SJCRH30 (cell line): ENCODE data around the gene AGAP3. TPM values are rescaled to one million over a fixed set of nuclear protein-coding genes. Genes with fewer than 3 reads are reported as not detected.

ENCODE experiments used
- DNase-seq, 2 experiments: peaks; one replicate each; pipeline ENCODE4 v3.0.0-alpha.2; 2015 to 2020
- H3K27ac ChIP-seq: fragments of 250-450 bp; sonication (Bioruptor Pico); 2 replicates; pipeline ENCODE4 v1.5.1; 2020; ENCODE audit warnings: mild to moderate bottlenecking, moderate library complexity
- H3K27me3 ChIP-seq: fragments of 250-450 bp; sonication (Bioruptor Pico); 2 replicates; pipeline ENCODE4 v1.5.1; 2020; ENCODE audit warnings: mild to moderate bottlenecking, moderate library complexity
- H3K36me3 ChIP-seq: fragments of 250-450 bp; sonication (Bioruptor Pico); 2 replicates; pipeline ENCODE4 v1.5.1; 2020; ENCODE audit warnings: mild to moderate bottlenecking, moderate library complexity
- H3K4me1 ChIP-seq: fragments of 250-450 bp; sonication (Bioruptor Pico); 2 replicates; pipeline ENCODE4 v1.5.1; 2020; ENCODE audit warnings: mild to moderate bottlenecking, moderate library complexity
- H3K4me3 ChIP-seq: fragments of 250-450 bp; sonication (Bioruptor Pico); 2 replicates; pipeline ENCODE4 v1.5.1; 2020; ENCODE audit warnings: mild to moderate bottlenecking, moderate library complexity
- H3K9me3 ChIP-seq: fragments of 250-450 bp; sonication (Bioruptor Pico); replicated peaks from 2 replicates; pipeline ENCODE4 v1.5.1; 2020; ENCODE audit warnings: mild to moderate bottlenecking, moderate library complexity
- total RNA-seq: library from RNA; depleted of rRNA; stranded (reverse); fragments of >200 nt; shearing (Covaris generic); gene quantifications from 2 replicates; pipeline ENCODE4 v1.2.3, GENCODE V29; 2014

The AGAP3 gene
- total RNA-seq, 1 experiment from 2014 or later: 59.7 TPM

- no peaks in the 10 kb centered on the region; the same call in 1 of the 2 replicates for H3K4me1 ChIP-seq
- no peak overlapping the region for H3K4me3 ChIP-seq
- no peak overlapping the region for H3K27ac ChIP-seq
- no peaks in the 10 kb centered on the region for H3K27me3 ChIP-seq
- H3K36me3 ChIP-seq: peaks cover 39% of the 10 kb centered on the region
- H3K9me3 ChIP-seq: no peaks in the 10 kb centered on the region
- DNase-seq: peak; percentile 78 to 90
These were observed 37.7 kb downstream of the AGAP3 start for GRCh38 chr7:151123822-151124464.

- DNase-seq: no peak
- H3K27ac ChIP-seq: no peak overlapping the region
- peaks cover 3% of the 10 kb centered on the region; the same call in 1 of the 2 replicates for H3K4me1 ChIP-seq
- no peak overlapping the region for H3K4me3 ChIP-seq
- no peaks in the 10 kb centered on the region for H3K27me3 ChIP-seq
- H3K9me3 ChIP-seq: no peaks in the 10 kb centered on the region
- peaks cover 34% of the 10 kb centered on the region for H3K36me3 ChIP-seq
These were observed 38.2 kb downstream of the AGAP3 start for GRCh38 chr7:151124481-151124880.

- no peak for DNase-seq
- no peak overlapping the region for H3K27ac ChIP-seq
- H3K4me3 ChIP-seq: no peak overlapping the region
- H3K27me3 ChIP-seq: no peaks in the 10 kb centered on the region
- no peaks in the 10 kb centered on the region for H3K9me3 ChIP-seq
- peaks cover 3% of the 10 kb centered on the region; the same call in 1 of the 2 replicates for H3K4me1 ChIP-seq
- peaks cover 37% of the 10 kb centered on the region for H3K36me3 ChIP-seq
These were observed 38.7 kb downstream of the AGAP3 start for GRCh38 chr7:151124899-151125399.

- no peak for DNase-seq
- peaks cover 3% of the 10 kb centered on the region; the same call in 1 of the 2 replicates for H3K4me1 ChIP-seq
- no peaks in the 10 kb centered on the region for H3K27me3 ChIP-seq
- peaks cover 35% of the 10 kb centered on the region for H3K36me3 ChIP-seq
- no peak overlapping the region for H3K27ac ChIP-seq
- H3K9me3 ChIP-seq: no peaks in the 10 kb centered on the region
- H3K4me3 ChIP-seq: no peak overlapping the region
These were observed 39.2 kb downstream of the AGAP3 start for GRCh38 chr7:151125470-151125845.

GRCh38 chr7:151125846-151126481 is 39.7 kb downstream of the AGAP3 start:
- peaks cover 38% of the 10 kb centered on the region for H3K36me3 ChIP-seq
- no peaks in the 10 kb centered on the region for H3K9me3 ChIP-seq
- no peak for DNase-seq
- H3K27me3 ChIP-seq: no peaks in the 10 kb centered on the region
- H3K27ac ChIP-seq: no peak overlapping the region
- H3K4me3 ChIP-seq: no peak overlapping the region
- H3K4me1 ChIP-seq: peaks cover 6% of the 10 kb centered on the region

GRCh38 chr7:151126491-151127137 is 40.3 kb downstream of the AGAP3 start:
- no peak overlapping the region for H3K27ac ChIP-seq
- H3K27me3 ChIP-seq: no peaks in the 10 kb centered on the region
- no peak overlapping the region for H3K4me3 ChIP-seq
- DNase-seq: no peak
- peaks cover 13% of the 10 kb centered on the region for H3K4me1 ChIP-seq
- peaks cover 41% of the 10 kb centered on the region for H3K36me3 ChIP-seq
- H3K9me3 ChIP-seq: no peaks in the 10 kb centered on the region

- Histone ChIP-seq H3K4me1 (peaks cover 23% of the 10 kb centered on the region), H3K9me3 (no peaks in the 10 kb centered on the region), H3K27ac (no peak overlapping the region), H3K4me3 (no peak overlapping the region), H3K27me3 (no peaks in the 10 kb centered on the region), H3K36me3 (peaks cover 44% of the 10 kb centered on the region)
- no peak for DNase-seq
These were observed 41.9 kb downstream of the AGAP3 start for GRCh38 chr7:151128144-151128543.

GRCh38 chr7:151128716-151129115 is 42.4 kb downstream of the AGAP3 start:
- Histone ChIP-seq H3K27me3 (no peaks in the 10 kb centered on the region), H3K4me1 (peaks cover 23% of the 10 kb centered on the region), H3K4me3 (no peak overlapping the region), H3K36me3 (peaks cover 42% of the 10 kb centered on the region), H3K27ac (peak overlapping the region; percentile 43), H3K9me3 (no peaks in the 10 kb centered on the region)
- DNase-seq: no peak

- no peak overlapping the region for H3K4me3 ChIP-seq
- H3K27ac ChIP-seq: peak overlapping the region; percentile 43
- peaks cover 42% of the 10 kb centered on the region for H3K36me3 ChIP-seq
- no peaks in the 10 kb centered on the region for H3K27me3 ChIP-seq
- peaks cover 23% of the 10 kb centered on the region for H3K4me1 ChIP-seq
- no peaks in the 10 kb centered on the region for H3K9me3 ChIP-seq
- peak; percentile 26 to 48 for DNase-seq
These were observed 43.1 kb downstream of the AGAP3 start for GRCh38 chr7:151129117-151129959.

GRCh38 chr7:151129960-151130591 is 43.8 kb downstream of the AGAP3 start:
- Histone ChIP-seq H3K36me3 (peaks cover 41% of the 10 kb centered on the region), H3K9me3 (no peaks in the 10 kb centered on the region), H3K27me3 (no peaks in the 10 kb centered on the region), H3K27ac (no peak overlapping the region), H3K4me1 (peaks cover 23% of the 10 kb centered on the region), H3K4me3 (no peak overlapping the region)
- no peak for DNase-seq

- peaks cover 23% of the 10 kb centered on the region for H3K4me1 ChIP-seq
- H3K27me3 ChIP-seq: no peaks in the 10 kb centered on the region
- no peak for DNase-seq
- no peak overlapping the region for H3K4me3 ChIP-seq
- H3K36me3 ChIP-seq: peaks cover 41% of the 10 kb centered on the region
- no peaks in the 10 kb centered on the region for H3K9me3 ChIP-seq
- peak overlapping the region; percentile 82 for H3K27ac ChIP-seq
These were observed 44.5 kb downstream of the AGAP3 start for GRCh38 chr7:151130741-151131157.

GRCh38 chr7:151131224-151131591 is 44.9 kb downstream of the AGAP3 start:
- Histone ChIP-seq H3K36me3 (peaks cover 44% of the 10 kb centered on the region), H3K4me1 (peaks cover 23% of the 10 kb centered on the region), H3K9me3 (no peaks in the 10 kb centered on the region), H3K27ac (peak overlapping the region; percentile 82), H3K4me3 (no peak overlapping the region), H3K27me3 (no peaks in the 10 kb centered on the region)
- no peak for DNase-seq

- no peaks in the 10 kb centered on the region for H3K9me3 ChIP-seq
- H3K27ac ChIP-seq: peak overlapping the region; percentile 82
- no peak overlapping the region for H3K4me3 ChIP-seq
- H3K4me1 ChIP-seq: peaks cover 23% of the 10 kb centered on the region
- DNase-seq: peak; percentile 97 to 99
- H3K36me3 ChIP-seq: peaks cover 44% of the 10 kb centered on the region
- no peaks in the 10 kb centered on the region for H3K27me3 ChIP-seq
These were observed 45.5 kb downstream of the AGAP3 start for GRCh38 chr7:151131592-151132293.
